Body of pancreas (tissue), 4 donors: ENCODE data around the gene PTPRN.

Experiments
- CTCF ChIP-seq, 7 experiments: fragments of 450-650 bp in 4 of 7; fragments of 200-600 bp in 3 of 7; sonication (generic) in 3 of 7; IDR thresholded peaks; one replicate each; pipeline ENCODE4 v1.5.1; 2016 to 2019; ENCODE audit warnings: antibody characterized with exemption in 7 of 7
- POLR2A ChIP-seq, 3 donors: fragments of 450-650 bp; IDR thresholded peaks; one replicate each; pipeline ENCODE4 v1.6.1; 2016; ENCODE audit warnings: antibody characterized with exemption in 3 of 3, mild to moderate bottlenecking in 2 of 3

- TF ChIP-seq POLR2A (IDR thresholded peaks at IDR 0.05) (no peak), CTCF (IDR thresholded peaks at IDR 0.05) (no peak)
Measured at GRCh38 chr2:219331560-219332213, 22.5 kb upstream of the PTPRN start.
